Upper lobe of left lung (tissue), 4 donors: ENCODE results near the gene GATA3.

ENCODE experiments used
- CTCF ChIP-seq, 6 experiments: fragments of 450-650 bp in 4 of 6; fragments of 200-600 bp in 2 of 6; sonication (generic) in 2 of 6; IDR thresholded peaks; one replicate each; pipeline ENCODE4 v1.5.1; 2016 to 2019; ENCODE audit warnings: antibody characterized with exemption in 6 of 6
- EP300 ChIP-seq, 4 donors: sonication (generic); formaldehyde crosslinking; IDR thresholded peaks; one replicate each; pipeline ENCODE4 v1.5.1; 2017; ENCODE audit warnings: antibody characterized with exemption in 4 of 4, control low read depth in 2 of 4
- POLR2A ChIP-seq, 4 donors: fragments of 450-650 bp; IDR thresholded peaks; one replicate each; pipeline ENCODE4 v1.5.1; 2016 to 2017; ENCODE audit warnings: antibody characterized with exemption in 4 of 4, mild to moderate bottlenecking in 2 of 4
- POLR2AphosphoS5 ChIP-seq, 2 donors: sonication (generic); formaldehyde crosslinking; IDR thresholded peaks; one replicate each; pipeline ENCODE4 v1.5.1; 2017; ENCODE audit warnings: antibody characterized with exemption in 2 of 2

- TF ChIP-seq CTCF (IDR thresholded peaks at IDR 0.05), result no peak
- no peak for TF ChIP-seq POLR2A (IDR thresholded peaks at IDR 0.05)
- no peak for TF ChIP-seq EP300 (IDR thresholded peaks at IDR 0.05)
- TF ChIP-seq POLR2AphosphoS5 (IDR thresholded peaks at IDR 0.05), result no peak
These were observed 62.5 kb downstream of the GATA3 start for GRCh38 chr10:8116926-8117493.
